Prostate gland (tissue), 2 donors: ENCODE results near the gene NYAP2.

Source experiments
- POLR2A ChIP-seq: fragments of 450-650 bp; IDR thresholded peaks from one replicate; pipeline ENCODE4 v1.6.1; 2016; ENCODE audit warnings: antibody characterized with exemption, mild to moderate bottlenecking
- POLR2AphosphoS5 ChIP-seq: sonication (generic); formaldehyde crosslinking; IDR thresholded peaks from one replicate; pipeline ENCODE4 v1.6.1; 2017; ENCODE audit warnings: antibody characterized with exemption
- TF ChIP-seq, protein P1 (sequence below), 4 experiments: fragments of 200-600 bp in 2 of 4; fragments of 450-650 bp in 2 of 4; sonication (generic) in 2 of 4; IDR thresholded peaks; 1 replicate in 3 of 4; 2 replicates in 1 of 4; pipeline ENCODE4 v1.5.1; 2016 to 2019; ENCODE audit warnings: antibody characterized with exemption in 4 of 4, mild to moderate bottlenecking in 2 of 4, moderate library complexity in 2 of 4

DNA sequence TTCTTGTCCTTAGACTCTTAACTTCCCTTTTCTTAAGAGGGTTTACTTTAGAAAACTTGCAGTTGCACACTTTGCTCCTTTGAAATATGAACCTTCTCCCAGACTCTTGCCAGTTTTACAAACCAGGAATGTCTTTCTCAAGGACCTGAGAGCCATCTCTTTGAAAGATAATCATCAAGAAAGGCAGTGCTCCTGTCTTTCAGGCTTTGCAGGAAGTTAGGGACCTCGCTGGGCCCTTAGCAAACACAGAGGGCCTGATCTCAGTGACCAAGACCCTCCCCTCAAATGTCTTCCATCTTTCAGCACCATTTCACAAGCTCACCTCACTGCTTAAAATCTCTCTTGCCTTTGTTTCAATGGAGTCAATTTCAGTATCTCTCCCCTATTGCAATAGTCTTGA lies 32.0 kb upstream of the NYAP2 start:
- TF ChIP-seq, protein P1, sequence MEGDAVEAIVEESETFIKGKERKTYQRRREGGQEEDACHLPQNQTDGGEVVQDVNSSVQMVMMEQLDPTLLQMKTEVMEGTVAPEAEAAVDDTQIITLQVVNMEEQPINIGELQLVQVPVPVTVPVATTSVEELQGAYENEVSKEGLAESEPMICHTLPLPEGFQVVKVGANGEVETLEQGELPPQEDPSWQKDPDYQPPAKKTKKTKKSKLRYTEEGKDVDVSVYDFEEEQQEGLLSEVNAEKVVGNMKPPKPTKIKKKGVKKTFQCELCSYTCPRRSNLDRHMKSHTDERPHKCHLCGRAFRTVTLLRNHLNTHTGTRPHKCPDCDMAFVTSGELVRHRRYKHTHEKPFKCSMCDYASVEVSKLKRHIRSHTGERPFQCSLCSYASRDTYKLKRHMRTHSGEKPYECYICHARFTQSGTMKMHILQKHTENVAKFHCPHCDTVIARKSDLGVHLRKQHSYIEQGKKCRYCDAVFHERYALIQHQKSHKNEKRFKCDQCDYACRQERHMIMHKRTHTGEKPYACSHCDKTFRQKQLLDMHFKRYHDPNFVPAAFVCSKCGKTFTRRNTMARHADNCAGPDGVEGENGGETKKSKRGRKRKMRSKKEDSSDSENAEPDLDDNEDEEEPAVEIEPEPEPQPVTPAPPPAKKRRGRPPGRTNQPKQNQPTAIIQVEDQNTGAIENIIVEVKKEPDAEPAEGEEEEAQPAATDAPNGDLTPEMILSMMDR (IDR thresholded peaks at IDR 0.05), result no peak
- TF ChIP-seq POLR2A (no peak), POLR2AphosphoS5 (no peak)
